HG02884 (cell line): ENCODE data around the gene ABHD1.
"Not testable (repeated sequence)": the region's sequence is repeated elsewhere in the genome, so short reads cannot be mapped to it uniquely, and the experiment has no call there.

Experiments
- ATAC-seq: cut with Tn5 transposase; IDR thresholded peaks from one replicate; pipeline ENCODE4 v1.9.1; 2021; ENCODE audit warnings: mild to moderate bottlenecking, moderate library complexity; ENCODE audit not compliant: unreplicated experiment

Gene ABHD1

GRCh38 chr2:27162151-27163121 is 38.8 kb downstream of the ABHD1 start:
- no peak for ATAC-seq

GRCh38 chr2:27164960-27165763 is 41.5 kb downstream of the ABHD1 start:
- no peak for ATAC-seq

- no peak for ATAC-seq
These were observed 47.1 kb downstream of the ABHD1 start for GRCh38 chr2:27170581-27171337.

GRCh38 chr2:27171351-27171848 is 47.8 kb downstream of the ABHD1 start:
- ATAC-seq = no peak

DNA sequence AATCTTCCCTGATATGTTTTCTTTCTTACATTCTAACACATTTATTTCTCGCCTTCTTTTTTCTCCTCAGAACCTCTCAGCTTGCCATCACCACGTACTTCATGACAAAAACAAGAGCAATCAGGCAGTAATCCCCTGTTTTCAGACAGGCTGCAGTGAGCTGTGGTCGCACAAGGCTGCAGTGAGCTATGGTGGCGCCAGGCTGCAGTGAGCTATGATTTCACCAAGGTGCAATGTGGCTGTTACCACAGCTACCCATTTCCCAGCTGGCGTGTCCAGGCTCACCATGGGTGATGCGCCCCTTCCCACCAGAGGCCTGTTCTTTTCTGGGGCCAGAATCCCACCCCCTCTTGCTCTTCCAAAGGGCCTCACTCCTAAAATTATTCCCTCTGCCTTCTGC is 51.0 kb downstream of the ABHD1 start:
- ATAC-seq = no peak

- no peak for ATAC-seq
These were observed 51.7 kb downstream of the ABHD1 start for GRCh38 chr2:27175330-27175729.

- ATAC-seq = not testable (repeated sequence)
These were observed 52.2 kb downstream of the ABHD1 start for GRCh38 chr2:27175781-27176180.

- ATAC-seq = no peak
These were observed 54.1 kb downstream of the ABHD1 start for GRCh38 chr2:27177441-27178351.

DNA sequence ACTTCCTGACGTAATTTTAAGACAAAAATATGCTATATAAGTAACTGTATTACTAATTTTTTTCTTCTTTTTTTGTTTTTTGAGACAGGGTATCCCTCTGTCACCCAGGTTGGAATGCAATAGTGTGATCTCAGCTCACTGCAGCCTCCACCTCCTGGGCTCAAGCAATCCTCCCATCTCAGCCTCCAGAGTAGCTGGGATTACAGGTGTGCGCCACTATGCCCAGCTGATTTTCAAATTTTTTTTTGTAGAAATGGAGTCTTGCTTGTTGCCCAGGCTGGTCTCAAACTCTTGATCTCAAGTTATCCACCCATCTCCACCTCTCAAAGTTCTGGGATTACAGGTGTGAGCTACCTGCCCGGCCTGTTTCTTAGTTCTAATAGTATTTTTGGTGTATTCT is 54.9 kb downstream of the ABHD1 start:
- no peak for ATAC-seq

DNA sequence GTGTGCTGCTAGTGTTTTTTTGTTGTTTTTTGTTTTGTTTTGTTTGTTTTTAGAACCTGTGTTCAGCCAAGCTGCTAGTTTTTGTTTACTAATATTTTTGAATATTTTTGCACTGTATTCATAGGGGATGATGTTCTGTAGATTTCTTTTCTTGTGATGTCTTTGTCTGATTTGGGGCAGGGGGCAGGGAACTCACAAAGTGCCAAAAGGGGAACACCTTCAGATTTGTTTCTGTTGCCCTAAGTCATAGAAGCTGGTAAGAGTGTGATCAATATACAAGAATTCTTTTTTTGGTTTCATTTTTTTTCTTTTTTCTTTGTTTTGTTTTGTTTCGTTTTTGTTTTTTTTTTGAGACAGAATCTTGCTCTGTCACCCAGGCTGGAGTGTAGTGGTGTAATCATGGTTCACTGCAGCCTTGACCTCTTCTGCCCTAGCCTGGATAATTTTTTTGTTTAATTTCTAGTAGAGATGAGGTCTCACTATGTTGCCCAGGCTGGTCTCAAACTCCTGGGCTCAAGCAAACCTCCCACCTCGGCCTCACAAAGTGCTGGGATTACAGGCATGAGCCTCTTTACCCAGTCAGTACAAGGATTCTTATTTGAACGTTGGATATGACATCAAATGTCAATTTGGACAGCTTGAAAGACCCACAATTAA is 55.9 kb downstream of the ABHD1 start:
- ATAC-seq = no peak
